ENCODE data around the gene ESF1.

GRCh38 chr20:13717631-13718044 is 67.1 kb downstream of the ESF1 start:
- no peak for TF ChIP-seq CTCF (IDR thresholded peaks at IDR 0.05)
- TF ChIP-seq POLR2A (IDR thresholded peaks at IDR 0.05): no peak

Measured in esophagus squamous epithelium (tissue), 4 donors.